GM18499 (cell line): ENCODE measurements around the gene DGKG.

ENCODE experiments used
- ATAC-seq: cut with Tn5 transposase; IDR thresholded peaks from one replicate; pipeline ENCODE4 v1.9.1; 2021; ENCODE audit warnings: moderate number of reproducible peaks; ENCODE audit not compliant: insufficient read depth, unreplicated experiment

DGKG gene

DNA sequence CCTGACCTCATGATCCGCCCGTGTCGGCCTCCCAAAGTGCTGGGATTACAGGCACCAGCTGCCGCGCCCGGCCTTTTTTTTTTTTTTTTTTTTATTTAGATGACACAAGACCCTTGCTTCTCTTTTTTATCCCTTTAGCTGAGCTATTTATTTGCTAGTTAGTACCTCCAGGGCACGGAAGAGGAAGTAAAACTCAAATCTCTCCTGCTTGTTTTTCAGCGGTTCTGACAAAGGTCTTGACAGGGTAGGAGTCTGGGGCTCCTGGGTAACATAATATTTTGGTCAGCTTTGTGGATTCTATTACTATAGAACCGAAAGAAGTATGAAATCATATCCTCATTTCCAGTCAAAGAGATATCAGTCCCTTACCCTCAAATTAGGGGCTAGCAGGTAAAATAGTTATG, 209.1 kb downstream of the DGKG start:
- ATAC-seq = peak; percentile 79

DNA sequence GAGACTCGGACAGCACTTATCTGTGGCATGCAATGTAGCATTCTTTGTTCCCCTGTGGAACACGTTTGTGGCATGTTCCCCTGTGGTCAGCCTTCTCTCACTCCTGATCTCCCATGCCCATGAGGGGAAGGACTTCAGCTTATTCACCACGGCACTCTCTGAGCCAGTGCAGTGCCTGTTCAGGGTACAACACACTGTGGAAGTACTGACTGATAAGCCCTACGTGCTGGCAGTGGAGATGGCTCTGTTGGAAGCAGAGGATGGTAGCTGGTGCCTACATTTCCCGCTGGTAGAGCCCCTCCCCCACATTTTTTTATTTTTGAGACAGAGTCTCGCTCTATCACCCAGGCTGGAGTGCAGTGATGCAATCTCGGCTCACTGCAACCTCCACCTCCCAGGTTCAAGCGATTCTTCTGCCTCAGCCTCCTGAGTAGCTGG, 209.7 kb downstream of the DGKG start:
- peak; percentile 5 for ATAC-seq

DNA sequence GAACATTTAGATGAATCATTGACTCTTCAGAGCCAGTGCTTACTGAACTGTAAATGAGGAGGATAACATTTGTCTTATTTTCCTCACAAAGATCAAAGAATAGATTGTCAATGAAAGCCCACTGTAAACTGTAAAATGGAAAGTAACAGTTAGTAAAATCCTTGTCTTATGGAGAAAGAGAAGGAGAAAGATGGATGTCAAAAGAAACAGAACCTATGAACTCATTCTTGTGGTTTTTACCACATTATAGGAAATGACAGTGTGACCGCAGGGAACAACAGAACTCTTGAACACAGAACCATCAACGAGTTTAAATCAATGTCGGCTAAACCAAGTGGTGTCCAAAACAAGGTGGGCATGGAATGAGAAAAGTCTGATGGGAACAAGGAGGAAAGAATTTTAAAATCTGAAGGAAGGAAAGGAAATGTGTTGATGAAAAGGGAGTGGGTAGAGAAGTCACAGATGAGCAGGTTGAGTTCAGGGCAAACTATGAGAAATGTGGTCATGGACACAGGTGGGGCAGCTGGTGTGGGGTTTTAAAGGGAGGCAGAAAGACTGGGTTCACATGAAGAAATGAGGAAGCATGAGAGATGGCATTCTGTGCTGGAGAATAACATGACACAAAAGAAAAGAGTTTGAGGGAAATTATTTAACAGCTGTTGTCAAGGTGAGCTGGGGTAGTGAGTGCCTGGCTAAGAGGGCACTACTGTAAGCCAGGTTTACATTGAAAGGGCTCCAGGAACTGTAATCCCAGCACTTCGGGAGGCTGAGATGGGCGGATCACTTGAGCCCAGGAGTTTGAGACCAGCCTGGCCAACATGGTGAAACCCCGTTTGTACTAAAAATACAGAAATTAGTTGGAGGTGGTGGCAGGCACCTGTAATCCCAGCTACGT, 210.7 kb downstream of the DGKG start:
- ATAC-seq = no peak

DNA sequence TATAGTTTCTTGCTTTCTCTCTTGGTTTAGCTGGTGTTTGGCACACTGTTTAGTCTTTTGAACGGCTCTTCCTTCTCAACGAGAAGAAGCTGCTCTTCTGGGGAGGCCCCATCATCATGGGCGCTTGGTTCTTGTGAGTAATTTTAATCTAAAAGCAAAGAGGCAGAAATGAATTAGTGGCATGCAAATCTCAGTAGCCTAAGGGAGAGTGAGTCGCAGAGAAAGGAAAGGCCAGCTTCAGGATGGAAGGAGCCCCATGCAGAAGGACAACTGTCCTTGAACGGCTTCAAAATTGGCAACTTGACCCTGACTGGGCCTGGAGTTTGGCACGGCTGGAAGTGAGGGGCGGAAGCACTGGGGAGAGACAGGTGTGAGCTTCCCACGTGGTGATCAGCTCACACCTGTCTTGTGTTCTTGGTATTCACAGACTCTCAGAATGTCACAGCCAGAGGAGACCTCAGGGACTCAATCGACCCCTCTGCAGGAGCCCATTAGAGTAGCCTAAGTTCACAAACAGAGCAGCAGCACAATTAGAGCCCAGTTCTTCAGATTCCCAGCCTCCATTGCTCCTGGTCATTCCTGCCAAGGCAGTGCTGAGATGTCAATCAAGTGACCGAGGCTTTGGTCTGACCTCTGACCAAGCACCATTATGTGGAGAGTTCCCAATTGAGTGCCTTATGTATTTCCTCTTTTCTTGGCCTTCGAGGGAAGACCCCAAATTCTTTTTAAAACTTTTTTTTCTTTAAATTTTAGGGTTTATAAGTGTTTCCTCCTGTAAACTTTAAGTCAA, 211.8 kb downstream of the DGKG start:
- ATAC-seq = no peak

DNA sequence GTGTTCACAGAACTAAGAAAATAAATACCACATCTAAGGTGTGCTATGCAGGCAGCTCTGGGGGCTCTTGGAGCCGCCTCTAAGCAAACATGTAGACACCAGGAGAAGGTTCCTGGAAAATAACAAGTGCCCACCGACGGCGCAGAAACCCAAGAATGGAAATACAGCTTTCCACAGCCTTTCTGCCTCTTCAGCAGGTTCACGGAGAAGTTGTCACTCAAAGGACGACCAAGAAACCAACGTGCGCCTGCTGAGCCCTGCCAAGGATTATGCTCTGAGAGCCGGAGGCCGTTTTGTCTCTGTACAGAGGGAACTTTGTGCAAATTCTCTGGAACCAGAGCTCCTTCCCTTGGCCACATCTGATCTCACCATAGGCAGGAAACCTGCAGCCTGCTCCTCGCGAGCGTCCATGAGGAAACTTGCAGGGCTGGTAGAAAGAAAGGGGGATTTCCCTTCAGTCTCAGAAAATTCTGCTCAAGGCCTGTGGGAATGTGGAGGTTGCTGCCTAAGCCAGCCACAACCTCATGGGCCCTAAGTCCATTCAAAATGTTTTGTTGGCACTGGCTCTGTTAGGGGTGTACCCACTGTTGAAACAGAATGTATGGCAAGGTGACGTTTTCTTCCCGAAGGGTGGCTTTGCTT, 212.6 kb downstream of the DGKG start:
- ATAC-seq = no peak

DNA sequence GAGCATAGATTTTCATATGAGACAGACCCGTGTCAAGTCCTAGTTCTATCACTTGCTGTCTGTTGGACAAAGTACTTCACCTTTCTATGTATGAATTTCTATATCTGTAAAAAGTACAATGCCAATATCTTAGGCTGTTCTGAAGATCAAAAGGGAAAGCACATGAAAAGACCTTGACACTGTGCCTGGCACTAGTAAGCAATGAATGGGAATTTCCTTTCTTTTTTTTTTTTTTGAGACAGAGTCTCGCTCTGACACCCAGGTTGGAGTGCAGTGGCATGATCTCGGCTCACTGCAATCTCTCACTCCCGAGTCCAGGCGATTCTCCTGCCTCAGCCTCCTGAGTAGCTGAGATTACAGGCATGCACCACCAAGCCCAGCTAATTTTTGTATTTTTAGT, 217.8 kb downstream of the DGKG start:
- no peak for ATAC-seq

DNA sequence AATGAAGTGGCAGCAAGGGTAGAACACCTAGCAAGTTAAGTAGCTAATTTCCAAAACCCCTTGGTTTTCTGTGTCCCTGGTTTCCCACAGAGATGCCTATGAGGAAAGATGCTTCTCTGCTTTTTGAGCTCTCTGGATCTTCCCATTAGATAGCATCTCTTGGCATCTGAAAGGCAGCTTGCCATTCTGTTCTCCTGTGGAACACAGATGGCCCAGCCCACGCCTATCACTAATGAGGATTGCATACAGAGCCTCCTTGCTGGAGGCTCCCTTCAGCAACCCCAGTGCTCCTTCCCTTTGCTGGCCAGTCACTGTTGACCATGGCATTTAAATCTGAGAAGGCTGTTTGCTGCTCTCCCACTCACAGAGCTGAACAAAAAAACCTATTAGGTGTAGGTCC, 218.8 kb downstream of the DGKG start:
- no peak for ATAC-seq

DNA sequence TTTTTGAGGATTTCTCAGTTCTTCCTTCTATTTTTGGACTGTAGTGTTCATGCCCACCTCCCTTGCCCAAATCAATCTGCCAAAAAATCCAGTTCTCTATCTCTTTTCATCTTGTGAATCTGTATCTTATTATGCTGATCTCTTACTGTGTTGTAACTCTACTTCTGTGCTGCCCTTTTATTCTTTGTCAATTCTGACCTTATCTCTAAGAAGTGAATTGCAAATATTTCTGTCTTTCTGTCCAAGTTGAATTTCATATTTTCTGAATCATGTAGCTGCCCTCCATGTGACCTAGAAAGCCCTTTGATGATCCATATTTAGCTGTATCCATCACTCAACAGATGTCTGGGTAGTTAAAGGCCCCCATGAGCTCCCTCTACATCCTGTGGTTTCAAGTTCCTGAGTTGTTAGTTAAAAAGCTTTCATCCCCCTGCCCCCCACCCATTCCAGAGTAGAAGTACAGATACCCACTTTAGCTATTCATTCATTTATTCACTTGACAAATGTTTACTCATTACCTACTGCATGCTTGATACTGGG, 219.6 kb downstream of the DGKG start:
- no peak for ATAC-seq

DNA sequence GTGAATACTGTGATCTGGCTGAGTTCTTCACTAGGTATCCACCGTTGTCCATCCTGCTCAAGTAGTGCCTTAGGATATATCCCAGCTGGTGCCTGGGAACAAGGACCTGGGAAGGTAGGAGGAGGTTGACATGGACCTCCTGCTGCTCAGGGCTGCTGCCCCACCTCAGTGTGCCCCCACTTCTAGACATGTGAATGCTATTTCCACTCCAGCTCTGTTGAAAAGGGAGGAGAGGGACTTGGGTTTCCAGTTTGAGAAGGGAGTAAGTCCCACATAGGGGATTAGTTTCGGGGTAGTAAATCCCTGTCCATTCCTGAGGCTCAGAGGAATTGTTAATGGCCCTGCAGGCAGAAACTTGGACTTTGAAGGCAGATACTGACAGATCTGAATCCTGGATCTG, 220.2 kb downstream of the DGKG start:
- no peak for ATAC-seq

DNA sequence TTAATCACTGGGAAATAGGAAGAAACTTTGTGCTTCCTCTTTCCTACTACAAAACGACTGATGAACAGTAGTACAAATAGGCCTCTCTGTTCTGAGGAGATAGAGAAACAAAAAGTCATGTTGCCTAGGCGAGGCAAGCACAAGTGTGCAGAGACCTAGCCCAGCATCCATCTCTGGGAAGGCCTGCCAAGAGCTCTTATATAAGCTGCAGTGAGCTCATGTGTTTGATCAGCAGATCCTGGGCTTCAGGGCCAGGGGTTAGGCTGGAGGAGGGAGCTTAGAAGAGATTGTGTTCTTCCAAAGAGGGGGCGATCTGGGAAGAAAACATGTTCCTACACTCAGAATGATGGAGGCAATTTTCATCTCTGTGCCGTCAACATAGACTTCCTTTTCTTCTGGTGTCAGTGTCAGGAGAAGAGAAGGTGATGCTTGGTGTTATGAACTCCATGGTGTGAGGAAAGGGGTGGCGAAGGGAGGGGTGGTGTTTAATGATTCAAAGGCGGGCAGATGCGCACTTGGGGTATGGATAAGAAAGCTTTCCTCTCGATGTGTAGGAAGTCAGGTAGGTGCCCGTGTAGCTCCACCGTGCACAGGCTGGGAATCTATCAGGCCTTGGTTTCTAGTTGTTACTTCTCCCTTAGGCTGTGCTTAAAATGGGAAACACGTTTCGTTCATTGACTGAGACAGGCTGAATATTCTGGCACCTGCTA, 223.6 kb downstream of the DGKG start:
- ATAC-seq = no peak

DNA sequence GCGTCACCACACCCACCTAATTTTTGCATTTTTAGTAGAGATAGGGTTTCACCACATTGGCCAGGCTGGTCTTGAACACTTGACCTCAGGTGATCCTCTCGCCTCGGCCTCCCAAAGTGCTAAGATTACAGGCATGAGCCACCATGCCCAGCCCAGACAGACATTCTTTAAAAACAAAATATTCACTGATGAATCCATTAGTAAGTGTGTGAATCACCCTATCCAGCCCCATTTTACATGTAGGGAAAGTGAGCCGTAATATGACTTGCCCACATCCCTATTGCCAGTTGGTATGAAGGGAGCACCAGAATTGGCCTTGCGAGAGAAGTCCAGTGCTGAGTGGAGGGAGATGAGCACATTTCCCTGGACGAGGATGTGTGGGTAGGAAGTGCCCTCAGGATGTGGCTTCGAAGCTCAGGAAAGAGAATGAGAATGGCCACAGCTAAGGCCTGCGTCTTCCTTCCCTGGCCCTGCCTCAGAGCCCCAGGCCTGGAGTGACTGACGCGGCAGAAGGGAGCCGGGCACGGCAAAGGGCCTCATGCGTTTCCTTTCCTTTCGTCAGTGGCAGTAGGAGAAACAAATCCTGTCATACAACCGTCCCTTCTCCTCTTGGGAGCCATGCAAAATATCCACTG, 224.9 kb downstream of the DGKG start:
- no peak for ATAC-seq

DNA sequence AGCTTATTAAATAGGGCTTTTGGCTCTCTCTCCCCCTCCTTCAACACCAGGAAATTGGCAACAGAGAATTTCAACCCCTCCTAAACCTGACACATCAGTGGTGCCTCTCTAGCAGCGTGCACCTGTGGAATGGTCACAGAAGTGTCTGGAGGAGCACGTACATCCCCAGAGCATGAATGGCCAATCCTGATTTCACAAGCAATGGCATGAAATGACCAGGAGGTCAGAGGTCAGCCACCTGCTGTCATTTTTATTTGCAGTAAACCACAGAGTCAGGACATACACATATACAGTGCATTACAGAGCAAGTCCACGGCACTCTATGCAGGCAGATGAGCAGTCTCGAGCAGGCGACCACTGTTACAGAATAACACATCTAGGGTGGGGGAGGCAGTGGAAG, 228.1 kb downstream of the DGKG start:
- ATAC-seq = no peak

DNA sequence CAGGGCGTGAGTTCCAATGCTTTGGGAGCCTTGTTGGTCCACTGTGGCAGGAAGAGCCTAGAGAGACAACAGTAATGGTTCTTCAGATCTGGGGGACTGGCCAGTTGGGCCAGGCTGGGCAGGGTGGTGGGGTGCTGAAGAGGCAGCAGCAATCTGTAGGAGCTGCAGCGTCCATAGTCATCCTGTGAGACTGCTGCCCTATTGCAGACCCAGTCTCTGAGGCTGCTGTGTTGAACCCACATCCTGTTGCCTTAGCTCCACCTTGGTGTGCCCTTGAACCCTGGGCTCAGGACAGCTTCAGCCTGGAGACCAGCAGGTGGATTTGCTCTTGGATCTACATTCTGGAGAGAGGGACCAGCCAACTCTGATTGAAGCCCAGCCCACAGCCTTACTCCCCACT, 229.5 kb downstream of the DGKG start:
- no peak for ATAC-seq

DNA sequence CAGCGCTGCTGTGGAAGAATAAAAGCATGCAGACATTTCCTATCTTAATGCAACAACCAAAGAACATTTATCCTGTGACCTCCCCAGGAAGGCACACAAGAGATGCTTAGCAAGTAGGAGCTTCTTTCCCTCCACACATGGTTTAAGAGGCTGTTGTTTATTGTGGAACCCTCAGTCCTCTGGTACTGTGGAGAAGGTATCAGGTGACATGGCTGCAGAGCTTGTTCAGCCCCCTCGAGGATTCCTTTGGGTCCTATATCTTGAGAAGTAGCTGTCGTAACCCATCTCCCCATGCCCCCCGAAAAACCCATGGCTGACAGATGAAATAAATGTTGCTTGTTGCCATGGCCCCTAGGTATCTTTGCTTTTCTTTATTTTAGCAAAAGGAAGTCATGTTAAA, 232.8 kb downstream of the DGKG start:
- ATAC-seq = no peak

DNA sequence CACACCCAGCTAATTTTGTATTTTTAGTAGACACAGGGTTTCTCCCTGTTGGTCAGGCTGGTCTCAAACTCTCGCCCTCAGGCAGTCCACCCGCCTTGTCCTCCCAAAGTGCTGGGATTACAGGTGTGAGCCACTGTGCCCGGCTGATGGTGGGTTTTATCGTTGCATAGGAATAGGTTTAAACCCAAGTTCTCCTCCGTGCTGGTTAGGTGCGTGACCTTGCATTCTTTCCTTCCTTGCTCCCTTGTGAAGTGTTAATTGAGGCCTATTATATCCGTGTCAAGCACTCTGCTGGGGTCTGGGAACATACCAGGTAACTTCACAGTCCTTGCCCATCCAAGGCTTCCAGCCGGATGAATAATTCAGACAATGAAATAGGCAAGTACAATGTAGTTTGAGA, 233.9 kb downstream of the DGKG start:
- no peak for ATAC-seq

DNA sequence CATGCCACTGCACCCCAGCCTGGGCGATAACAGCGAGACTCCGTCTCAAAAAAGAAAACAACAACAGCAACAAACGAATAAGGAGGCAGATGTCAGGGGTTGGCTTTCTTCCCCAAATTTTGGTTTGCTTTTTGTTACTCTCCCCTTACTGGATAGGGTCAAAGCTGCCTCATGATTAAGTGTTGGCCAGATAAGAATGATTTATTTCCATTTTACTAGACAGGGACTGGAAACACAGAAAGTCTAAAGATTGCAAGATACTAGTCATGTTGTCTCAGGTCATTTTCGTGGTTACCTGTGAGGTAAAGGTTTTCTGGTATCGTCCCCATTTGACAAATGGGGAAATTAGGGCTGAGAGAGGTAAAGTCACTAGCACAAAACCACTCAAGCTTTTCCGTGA, 234.6 kb downstream of the DGKG start:
- no peak for ATAC-seq

DNA sequence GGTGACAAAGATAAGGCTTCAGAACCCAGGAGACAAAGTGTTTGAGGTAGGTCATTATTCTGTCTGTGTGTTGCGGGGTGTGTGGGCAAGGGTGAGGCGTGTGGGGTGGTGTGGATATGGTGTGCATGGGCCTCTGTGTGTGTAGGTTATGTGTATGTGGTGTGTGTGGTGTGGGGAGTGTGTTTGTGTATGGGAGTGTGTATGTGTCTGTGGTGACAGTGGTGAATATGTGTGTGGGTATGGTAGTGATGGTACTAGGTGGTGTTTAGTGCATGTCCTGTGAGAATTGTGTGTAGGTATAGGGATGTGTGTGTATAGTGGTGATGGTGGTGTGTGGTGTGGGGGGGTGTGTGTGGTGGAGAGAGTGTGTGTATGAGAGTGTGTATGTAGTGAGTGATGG, 236.9 kb downstream of the DGKG start:
- no peak for ATAC-seq

DNA sequence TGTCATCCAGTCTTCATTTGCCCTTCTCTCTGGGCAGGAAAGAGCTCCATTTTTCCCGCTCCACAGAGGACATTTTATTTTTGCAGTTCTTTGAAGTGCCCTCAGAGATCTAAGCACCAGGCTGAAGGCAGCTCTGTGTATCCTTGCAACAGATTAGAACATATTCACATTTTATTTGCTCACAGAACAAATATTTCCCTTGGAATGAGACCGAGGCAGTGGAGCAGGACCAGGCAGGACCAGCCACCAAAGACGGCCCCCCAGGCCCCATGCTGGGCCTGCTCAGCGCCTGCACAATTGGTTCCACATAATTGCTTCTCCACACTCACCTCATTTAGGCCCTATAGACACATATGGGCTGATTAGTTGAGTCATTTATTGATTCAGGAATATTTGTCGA, 237.4 kb downstream of the DGKG start:
- no peak for ATAC-seq

DNA sequence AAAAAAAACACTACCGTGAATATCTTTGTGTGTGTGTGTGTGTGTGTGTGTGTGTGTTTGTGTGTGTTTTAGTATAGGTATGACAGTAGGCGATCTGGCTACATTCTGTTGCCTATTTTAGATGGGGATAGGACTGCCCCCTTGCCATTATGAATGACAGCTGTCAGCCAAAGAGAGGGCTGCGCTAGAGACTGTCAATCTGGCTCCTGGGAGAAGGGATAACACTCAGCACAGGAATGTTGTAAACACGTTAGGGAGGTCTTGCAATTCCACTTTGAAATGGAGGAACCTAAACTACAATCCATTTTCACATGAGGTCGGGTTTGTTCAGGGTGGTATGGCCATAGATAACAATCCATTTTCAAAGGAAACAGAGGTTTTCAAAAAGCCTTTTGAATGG, 239.0 kb downstream of the DGKG start:
- no peak for ATAC-seq

DNA sequence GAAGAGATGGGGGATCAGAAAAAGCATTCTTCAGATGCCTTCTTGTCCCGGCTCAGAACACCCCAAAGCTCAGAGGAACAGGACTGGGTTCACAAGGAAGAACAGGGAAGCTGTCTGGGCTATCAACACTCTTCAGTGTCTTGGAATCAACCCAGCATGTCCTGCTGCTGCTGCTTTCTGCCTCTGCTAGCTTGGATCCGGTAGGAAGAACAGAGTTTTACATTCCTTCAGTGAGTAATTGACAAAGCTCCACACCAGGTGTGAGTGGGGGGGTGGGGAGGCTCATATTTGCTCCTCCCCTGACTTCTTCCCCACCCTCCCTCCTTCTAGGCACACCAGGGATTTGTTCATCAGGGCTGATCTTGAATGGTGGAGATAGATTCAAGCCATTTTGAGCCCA, 240.1 kb downstream of the DGKG start:
- ATAC-seq = no peak
